Lower leg skin (tissue), 4 donors: Measurements from ENCODE around the gene PDK1. TPM values are rescaled to one million over a fixed set of nuclear protein-coding genes. Genes with fewer than 3 reads are reported as not detected.
"Not testable (repeated sequence)": the region's sequence is repeated elsewhere in the genome, so short reads cannot be mapped to it uniquely, and the experiment has no call there.

Experiments
- DNase-seq, 2 donors: peaks; one replicate each; pipeline ENCODE4 v3.0.0-alpha.2; 2019; ENCODE audit warnings: low spot score in 2 of 2
- H3K4me3 ChIP-seq: fragments of 200-600 bp; sonication (generic); 2 replicates; pipeline ENCODE4 v1.5.1; 2017; ENCODE audit warnings: mild to moderate bottlenecking, low read depth; ENCODE audit not compliant: poor library complexity, severe bottlenecking
- POLR2A ChIP-seq, 2 donors: fragments of 450-650 bp; IDR thresholded peaks; one replicate each; pipeline ENCODE4 v1.6.1; 2016 to 2017; ENCODE audit warnings: antibody characterized with exemption in 2 of 2, mild to moderate bottlenecking in 1 of 2, moderate library complexity in 1 of 2
- whole genome bisulfite sequencing, 2 donors: methylation state at CpG; one replicate each; pipeline ENCODE4 v1.1.5; 2018; 5-methylcytosine and 5-hydroxymethylcytosine counted together
- intact Hi-C: fragments of 100-400 bp; cut with DNase I; formaldehyde crosslinking; loops from one replicate; pipeline ENCODE4 v1.15.0; 2023; ENCODE audit warnings: low total_unique reads
- total RNA-seq, 4 donors: library from RNA; depleted of rRNA; stranded (reverse); fragments of >200 nt; gene quantifications; one replicate each; pipeline ENCODE4 v1.1.0, GENCODE V29; 2016
- TF ChIP-seq, protein P1 (sequence below), 3 donors: fragments of 450-650 bp; IDR thresholded peaks; one replicate each; pipeline ENCODE4 v1.5.1; 2016; ENCODE audit warnings: antibody characterized with exemption in 3 of 3, mild to moderate bottlenecking in 3 of 3, moderate library complexity in 2 of 3

PDK1 gene
- total RNA-seq, 4 donors from 2014 or later = 34.8 to 117 (median 54.8) TPM

DNA sequence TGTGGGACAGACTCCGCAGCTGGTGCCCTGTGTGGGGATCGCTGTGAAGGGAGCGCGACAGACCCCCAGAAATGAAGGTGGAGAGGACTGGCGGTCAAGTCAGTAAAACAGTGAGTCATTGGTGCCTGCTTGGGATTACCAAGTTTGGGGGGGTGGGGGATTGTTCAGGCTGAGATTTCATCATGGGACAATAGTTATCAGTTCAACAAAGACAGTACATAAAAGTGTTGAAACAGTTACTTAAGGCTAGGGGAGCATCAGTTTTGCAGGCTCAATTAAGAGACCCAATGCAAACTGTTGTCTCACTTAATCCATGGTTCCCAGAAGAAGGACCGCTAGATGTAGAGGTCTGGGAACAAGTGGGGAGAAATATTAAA lies 42.4 kb upstream of the PDK1 start:
- intact Hi-C loops = no loop called here
- no peak overlapping the region for H3K4me3 ChIP-seq
- DNase-seq = no peak
- 91 to 97% methylated on average over 6 of the region's 6 CpGs for WGBS, 2 donors
- TF ChIP-seq, protein P1, sequence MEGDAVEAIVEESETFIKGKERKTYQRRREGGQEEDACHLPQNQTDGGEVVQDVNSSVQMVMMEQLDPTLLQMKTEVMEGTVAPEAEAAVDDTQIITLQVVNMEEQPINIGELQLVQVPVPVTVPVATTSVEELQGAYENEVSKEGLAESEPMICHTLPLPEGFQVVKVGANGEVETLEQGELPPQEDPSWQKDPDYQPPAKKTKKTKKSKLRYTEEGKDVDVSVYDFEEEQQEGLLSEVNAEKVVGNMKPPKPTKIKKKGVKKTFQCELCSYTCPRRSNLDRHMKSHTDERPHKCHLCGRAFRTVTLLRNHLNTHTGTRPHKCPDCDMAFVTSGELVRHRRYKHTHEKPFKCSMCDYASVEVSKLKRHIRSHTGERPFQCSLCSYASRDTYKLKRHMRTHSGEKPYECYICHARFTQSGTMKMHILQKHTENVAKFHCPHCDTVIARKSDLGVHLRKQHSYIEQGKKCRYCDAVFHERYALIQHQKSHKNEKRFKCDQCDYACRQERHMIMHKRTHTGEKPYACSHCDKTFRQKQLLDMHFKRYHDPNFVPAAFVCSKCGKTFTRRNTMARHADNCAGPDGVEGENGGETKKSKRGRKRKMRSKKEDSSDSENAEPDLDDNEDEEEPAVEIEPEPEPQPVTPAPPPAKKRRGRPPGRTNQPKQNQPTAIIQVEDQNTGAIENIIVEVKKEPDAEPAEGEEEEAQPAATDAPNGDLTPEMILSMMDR (IDR thresholded peaks at IDR 0.05) = no peak
- no peak for TF ChIP-seq POLR2A (IDR thresholded peaks at IDR 0.05)

GRCh38 chr2:172513935-172514586 lies 41.8 kb upstream of the PDK1 start:
- no peak for DNase-seq
- 72 to 93% methylated on average over 15 of the region's 15 CpGs for WGBS, 2 donors
- intact Hi-C loops = no loop called here
- TF ChIP-seq, protein P1 (IDR thresholded peaks at IDR 0.05) = no peak
- no peak for TF ChIP-seq POLR2A (IDR thresholded peaks at IDR 0.05)
- no peak overlapping the region for H3K4me3 ChIP-seq

GRCh38 chr2:172516299-172516698 lies 39.6 kb upstream of the PDK1 start:
- TF ChIP-seq POLR2A (IDR thresholded peaks at IDR 0.05) = no peak
- TF ChIP-seq, protein P1 (IDR thresholded peaks at IDR 0.05) = no peak
- WGBS, 2 donors = 47 to 57% methylated on average over 1 of the region's 1 CpG
- intact Hi-C loops = no loop called here
- no peak for DNase-seq
- H3K4me3 ChIP-seq = no peak overlapping the region

DNA sequence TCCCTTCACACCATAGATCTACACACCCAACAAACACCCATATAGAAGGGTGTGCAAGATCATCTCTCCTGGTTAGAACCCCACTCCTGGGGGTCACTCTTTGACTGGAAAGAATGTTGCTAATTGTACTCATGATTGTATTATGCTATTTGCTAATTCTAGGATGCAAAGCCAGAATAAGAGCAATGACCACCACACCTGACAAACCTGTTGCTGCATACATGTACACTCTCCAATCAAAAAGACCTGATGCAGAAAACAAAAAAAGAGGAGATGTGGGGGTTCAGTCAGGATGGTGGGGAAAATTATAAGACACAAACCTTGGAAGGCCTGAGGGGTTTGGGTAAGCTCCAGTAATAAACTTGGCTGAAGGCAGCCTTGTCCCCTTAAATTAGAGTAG lies 36.9 kb upstream of the PDK1 start:
- DNase-seq = no peak
- intact Hi-C loops = no loop called here
- no peak for TF ChIP-seq POLR2A (IDR thresholded peaks at IDR 0.05)
- TF ChIP-seq, protein P1 (IDR thresholded peaks at IDR 0.05) = no peak
- H3K4me3 ChIP-seq = no peak overlapping the region

DNA sequence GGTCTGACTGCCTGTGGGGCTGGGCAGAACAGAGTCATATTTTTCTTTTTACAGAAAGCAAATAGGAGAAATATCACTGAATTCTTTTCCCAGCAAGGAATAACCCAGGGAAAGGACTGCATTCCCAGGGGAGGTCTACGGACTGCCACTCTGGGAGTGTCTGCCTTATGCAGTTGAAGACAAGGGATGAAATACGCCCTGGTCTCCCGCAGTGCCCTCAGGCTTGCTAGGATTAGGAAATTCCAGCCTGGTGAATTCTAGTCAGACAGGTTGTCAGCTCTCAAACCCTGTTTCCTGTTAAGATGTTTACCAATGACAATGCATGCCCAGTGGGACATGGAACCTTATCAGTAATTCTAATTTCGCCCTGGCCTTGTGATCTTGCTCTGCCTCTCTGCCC lies 30.3 kb upstream of the PDK1 start:
- 81 to 82% methylated on average over 4 of the region's 4 CpGs for WGBS, 2 donors
- intact Hi-C loops = no loop called here
- H3K4me3 ChIP-seq = no peak overlapping the region
- TF ChIP-seq, protein P1 (IDR thresholded peaks at IDR 0.05) = no peak
- no peak for TF ChIP-seq POLR2A (IDR thresholded peaks at IDR 0.05)
- no peak for DNase-seq

DNA sequence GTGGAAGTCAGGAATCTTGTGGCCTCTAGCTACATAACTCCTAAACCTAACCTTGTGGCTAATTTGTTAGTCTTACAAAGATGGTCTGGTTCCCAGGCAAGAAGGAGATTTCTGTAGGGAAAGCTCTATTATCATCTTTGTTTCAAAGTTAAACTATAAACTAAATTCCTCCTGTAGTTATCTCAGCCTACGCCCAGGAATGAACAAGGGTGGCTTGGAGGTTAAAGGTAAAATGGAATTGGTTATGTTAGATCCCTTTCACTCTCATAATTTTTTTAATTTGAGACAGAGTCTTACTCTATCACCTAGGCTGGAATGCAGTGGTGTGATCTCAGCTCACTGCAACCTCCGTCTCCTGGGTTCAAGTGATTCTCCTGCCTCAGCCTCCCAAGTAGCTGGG lies 24.6 kb upstream of the PDK1 start:
- TF ChIP-seq POLR2A (IDR thresholded peaks at IDR 0.05) = no peak
- TF ChIP-seq, protein P1 (IDR thresholded peaks at IDR 0.05) = no peak
- 90 to 95% methylated on average over 2 of the region's 2 CpGs for whole genome bisulfite sequencing, 2 donors
- no peak for DNase-seq
- intact Hi-C loops = no loop called here
- H3K4me3 ChIP-seq = no peak overlapping the region

DNA sequence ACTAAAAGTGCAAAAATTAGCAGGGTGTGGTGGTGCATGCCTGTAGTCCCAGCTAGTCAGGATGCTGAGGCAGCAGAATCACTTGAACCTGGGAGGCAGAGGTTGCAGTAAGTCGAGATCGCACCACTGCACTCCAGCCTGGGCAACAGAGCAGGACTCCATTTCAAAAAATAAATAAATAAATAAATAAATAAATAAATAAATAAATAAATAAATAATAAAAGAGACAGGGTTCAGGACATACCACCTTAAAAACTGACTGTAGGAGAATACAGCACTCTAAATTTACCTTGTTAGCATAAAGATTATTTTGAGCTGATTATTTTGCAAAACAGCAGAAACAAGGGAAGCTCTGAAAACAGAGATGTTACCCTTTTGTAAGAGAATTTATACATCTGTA lies 23.4 kb upstream of the PDK1 start:
- intact Hi-C loops, H3K4me3 ChIP-seq, DNase-seq: not testable (repeated sequence)
- 95 to 96% methylated on average over 2 of the region's 2 CpGs for WGBS, 2 donors
